Activated CD8-positive, alpha-beta memory T cell treated with anti-CD3 and anti-CD28 coated beads, Interleukin-2, amount 10 ng/mL, durations not matched to agents 7 days and 5 days (primary cell): Measurements from ENCODE around the gene KRT5. TPM values are rescaled to one million over a fixed set of nuclear protein-coding genes. Genes with fewer than 3 reads are reported as not detected.
A peak's percentile ranks its signal among the peaks of the same experiment; 100 is the strongest.

Experiments
- ATAC-seq: fragments of 150-1000 bp; cut with Tn5 transposase; one replicate; pipeline ENCODE4 v1.10.0; 2021; ENCODE audit warnings: moderate library complexity
- CTCF ChIA-PET: fragments of 350-600 bp; sonication (Branson Sonifier 250); formaldehyde crosslinking; loops from one replicate; lab custom pipeline; 2021; ENCODE audit warnings: antibody characterized with exemption; lab: Charles Lee
- DNase-seq: peaks from one replicate; pipeline ENCODE4 v3.0.0-alpha.2; 2020
- H3K27ac Mint-ChIP-seq: one replicate; pipeline ENCODE4 v1.8.0; 2021; ENCODE audit warnings: mild to moderate bottlenecking, mixed read lengths
- H3K27me3 Mint-ChIP-seq: one replicate; pipeline ENCODE4 v1.8.0; 2021; ENCODE audit warnings: mixed read lengths
- H3K36me3 Mint-ChIP-seq: one replicate; pipeline ENCODE4 v1.8.0; 2021; ENCODE audit warnings: mild to moderate bottlenecking, mixed read lengths
- H3K4me1 Mint-ChIP-seq: one replicate; pipeline ENCODE4 v1.8.0; 2021; ENCODE audit warnings: mixed read lengths
- H3K4me3 Mint-ChIP-seq: one replicate; pipeline ENCODE4 v1.8.0; 2021; ENCODE audit warnings: mild to moderate bottlenecking, moderate library complexity, mixed read lengths
- H3K9me3 Mint-ChIP-seq: one replicate; pipeline ENCODE4 v1.8.0; 2022; ENCODE audit warnings: low read depth, mixed read lengths
- total RNA-seq, 2 experiments: library from RNA; stranded (reverse); gene quantifications; one replicate each; pipeline ENCODE4 v1.2.3, GENCODE V29; 2021

KRT5 gene
- total RNA-seq: not detected

DNA sequence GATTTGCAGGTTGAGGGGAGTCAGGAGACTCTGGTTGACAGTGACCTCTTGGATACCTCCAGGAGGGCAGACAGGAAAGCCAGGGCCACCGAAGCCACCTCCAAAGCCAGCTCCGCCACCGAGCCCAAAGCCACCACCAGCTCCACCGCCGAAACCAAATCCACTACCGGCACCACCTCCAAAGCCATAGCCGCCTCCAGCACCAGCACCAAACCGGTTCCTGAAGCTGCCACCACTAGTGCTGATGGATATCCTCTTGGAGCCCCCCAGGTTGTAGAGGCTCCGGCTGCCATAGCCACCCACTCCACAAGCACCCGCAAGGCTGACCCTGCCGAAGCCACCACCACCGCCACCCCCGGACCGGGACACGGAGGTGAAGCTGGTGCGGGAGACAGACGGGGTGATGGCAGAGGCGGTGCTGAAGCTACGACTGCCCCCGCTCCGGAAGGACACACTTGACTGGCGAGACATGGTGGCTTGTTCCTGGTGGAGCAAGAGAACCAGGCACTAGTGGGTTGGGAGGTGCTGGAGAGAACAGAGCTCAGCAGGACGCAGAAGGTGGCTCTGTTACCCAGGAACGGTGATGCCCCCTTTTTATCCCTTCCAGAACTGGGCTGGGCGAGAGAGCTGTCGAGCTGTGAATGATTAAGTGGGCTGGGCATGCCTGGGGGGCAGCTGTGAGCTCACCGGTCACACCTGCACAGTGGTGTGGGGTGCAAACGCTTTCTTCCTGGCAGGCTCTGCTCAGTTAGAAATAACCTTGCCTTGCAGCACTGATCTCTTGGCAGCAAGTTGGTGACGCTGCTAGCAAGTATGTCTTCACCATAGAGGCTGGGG is at the start of gene KRT5:
KRT5 (minus strand) TSS at position 569 of the 837 bp plus-strand sequence; CDS start at position 471, 98 bp downstream.
- no peaks in the 10 kb centered on the region for H3K36me3 Mint-ChIP-seq
- H3K27ac Mint-ChIP-seq: no peak within 1 kb of the TSS
- peaks cover 16% of the 10 kb centered on the region for H3K27me3 Mint-ChIP-seq
- CTCF ChIA-PET: interaction anchor here (1.3 kb wide), 1 partner anchor 13 kb away, joined by 3 read pairs; no protein-coding TSS in a partner anchor
- no peak within 1 kb of the TSS for H3K4me3 Mint-ChIP-seq
- DNase-seq (peak; percentile 34), ATAC-seq (no peak)
- no peaks in the 10 kb centered on the region for H3K4me1 Mint-ChIP-seq
- no peaks in the 10 kb centered on the region for H3K9me3 Mint-ChIP-seq

DNA sequence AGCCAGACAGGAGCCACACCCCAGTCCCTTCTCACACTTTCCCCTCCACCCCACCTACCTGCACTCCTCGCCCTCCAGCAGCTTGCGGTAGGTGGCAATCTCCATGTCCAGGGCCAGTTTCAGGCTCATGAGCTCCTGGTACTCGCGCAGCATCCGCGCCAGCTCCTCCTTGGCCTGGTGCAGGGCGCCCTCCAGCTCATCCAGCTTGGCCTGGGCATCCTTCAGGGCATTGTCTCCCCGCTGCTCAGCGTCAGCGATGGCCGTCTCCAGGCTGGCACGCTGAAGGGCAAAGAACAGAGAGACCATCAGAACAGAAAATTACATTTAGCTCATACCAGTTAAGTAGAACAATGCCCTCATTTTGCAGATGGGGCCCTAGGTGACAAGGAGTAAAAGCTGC is 47.9 kb upstream of the KRT5 start:
- Mint-ChIP-seq H3K27me3 (peaks cover 28% of the 10 kb centered on the region), H3K36me3 (no peaks in the 10 kb centered on the region), H3K27ac (no peak overlapping the region), H3K9me3 (no peaks in the 10 kb centered on the region), H3K4me1 (no peaks in the 10 kb centered on the region), H3K4me3 (no peak overlapping the region)
- CTCF ChIA-PET: no interaction called here
- ATAC-seq (no peak), DNase-seq (no peak)

DNA sequence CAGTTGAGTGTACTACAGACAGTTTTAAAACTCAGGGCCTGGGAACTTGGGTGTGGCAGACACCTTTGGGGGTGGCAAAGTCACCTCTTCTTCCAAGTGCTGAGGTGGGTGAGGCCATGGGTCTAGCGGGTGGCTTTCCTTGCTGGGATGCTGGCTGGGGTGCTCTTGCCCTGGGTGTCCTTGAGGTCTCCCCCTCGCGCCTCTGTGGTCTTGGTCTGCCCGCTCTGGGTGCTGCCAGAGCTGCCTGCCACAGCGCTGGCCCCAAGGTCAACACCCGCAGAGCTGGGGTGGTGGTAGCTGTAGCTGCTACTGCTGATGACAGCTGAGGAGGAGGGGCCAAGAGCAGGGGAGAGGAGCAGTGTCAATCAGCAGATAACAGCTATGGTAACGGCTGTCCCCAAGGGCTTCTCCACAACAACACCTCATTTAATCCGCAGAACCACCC is 46.7 kb upstream of the KRT5 start:
- Mint-ChIP-seq H3K4me1 (no peaks in the 10 kb centered on the region), H3K27ac (no peak overlapping the region), H3K9me3 (no peaks in the 10 kb centered on the region), H3K4me3 (no peak overlapping the region), H3K27me3 (peaks cover 28% of the 10 kb centered on the region), H3K36me3 (no peaks in the 10 kb centered on the region)
- no peak for ATAC-seq
- DNase-seq: peak; percentile 49
- CTCF ChIA-PET: interaction anchor here (1.2 kb wide), 1 partner anchor 171 kb away, joined by 4 read pairs; no protein-coding TSS in a partner anchor

DNA sequence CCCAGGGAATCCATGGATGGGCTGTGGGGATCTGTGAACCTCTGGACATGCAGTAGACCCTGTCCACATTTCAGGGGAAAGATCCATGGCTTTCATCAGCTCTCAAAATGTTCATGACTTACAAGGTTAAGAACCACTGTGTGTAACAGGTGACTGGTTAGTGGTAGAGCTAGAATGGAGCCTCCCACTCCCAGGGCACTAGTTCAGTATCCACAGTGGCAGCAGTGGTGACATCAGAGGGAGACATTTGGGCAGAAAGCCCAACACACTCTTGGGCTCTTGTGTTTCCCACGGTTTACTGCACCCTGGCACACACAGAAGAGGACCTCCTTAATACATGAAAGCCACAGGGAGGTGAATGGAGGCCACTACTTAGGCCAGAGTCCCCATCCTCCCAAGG is 44.4 kb upstream of the KRT5 start:
- Mint-ChIP-seq H3K4me1 (no peaks in the 10 kb centered on the region), H3K4me3 (no peak overlapping the region), H3K27ac (no peak overlapping the region), H3K36me3 (no peaks in the 10 kb centered on the region), H3K9me3 (no peaks in the 10 kb centered on the region), H3K27me3 (peaks cover 37% of the 10 kb centered on the region)
- CTCF ChIA-PET: interaction anchor here (1.0 to 1.4 kb wide), 2 partner anchors 10 to 315 kb away, joined by 3 to 4 read pairs; no protein-coding TSS in a partner anchor
- DNase-seq (no peak), ATAC-seq (no peak)

DNA sequence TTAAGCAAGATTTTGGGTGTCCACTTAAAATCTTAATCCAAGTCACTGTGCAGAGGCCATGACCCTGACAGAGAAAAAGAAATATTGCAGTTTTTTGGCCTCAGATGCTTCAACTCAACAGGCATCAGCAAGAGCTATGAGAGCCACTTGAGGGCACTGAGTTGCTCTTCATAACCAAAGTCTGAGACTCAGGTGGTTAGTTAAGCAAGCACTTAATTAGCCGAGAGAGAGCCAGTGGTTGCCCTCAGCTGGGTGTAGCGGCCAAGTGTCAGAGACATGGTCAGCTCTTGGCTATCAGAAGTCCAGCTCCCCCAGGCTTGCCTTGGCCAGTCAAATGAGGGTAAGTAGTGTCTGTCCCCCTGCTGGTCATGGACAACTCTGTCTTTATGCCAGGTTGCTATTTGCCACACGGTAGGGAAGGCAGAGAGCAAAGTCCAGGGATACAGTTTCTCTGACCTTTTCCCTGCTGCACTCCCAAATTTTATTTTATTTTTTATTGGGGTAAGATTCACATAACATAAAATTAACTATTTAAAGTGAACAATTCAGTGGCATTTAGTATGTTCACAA is 41.8 kb upstream of the KRT5 start:
- peaks cover 45% of the 10 kb centered on the region for H3K27me3 Mint-ChIP-seq
- ATAC-seq (no peak), DNase-seq (no peak)
- no peak overlapping the region for H3K4me3 Mint-ChIP-seq
- H3K36me3 Mint-ChIP-seq: no peaks in the 10 kb centered on the region
- no peaks in the 10 kb centered on the region for H3K4me1 Mint-ChIP-seq
- CTCF ChIA-PET: interaction anchor here (1.2 to 1.4 kb wide), 2 partner anchors 24 to 318 kb away, joined by 4 read pairs; no protein-coding TSS in a partner anchor
- no peaks in the 10 kb centered on the region for H3K9me3 Mint-ChIP-seq
- no peak overlapping the region for H3K27ac Mint-ChIP-seq

DNA sequence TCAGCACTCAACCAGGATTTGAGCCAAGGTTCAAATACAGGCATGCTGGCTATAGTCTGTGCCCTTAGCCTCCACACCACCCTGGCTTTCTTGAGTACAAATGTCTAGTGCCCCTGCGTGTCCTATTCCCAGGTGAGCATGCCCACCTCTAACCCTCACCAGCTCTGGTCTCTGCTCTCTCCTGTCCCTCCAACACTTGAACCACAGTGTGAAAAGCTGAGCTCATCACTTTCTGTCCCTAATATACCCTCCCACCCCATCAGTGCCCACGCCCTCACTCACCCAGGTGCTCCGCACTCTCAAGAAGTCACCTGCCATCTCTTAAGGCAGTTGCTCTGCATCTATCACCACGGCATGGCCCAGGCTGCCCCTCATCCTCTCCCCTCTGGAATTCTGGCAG is 39.8 kb upstream of the KRT5 start:
- Mint-ChIP-seq H3K4me3 (no peak overlapping the region), H3K27me3 (peaks cover 47% of the 10 kb centered on the region), H3K27ac (no peak overlapping the region), H3K9me3 (no peaks in the 10 kb centered on the region), H3K4me1 (peaks cover 2% of the 10 kb centered on the region), H3K36me3 (no peaks in the 10 kb centered on the region)
- no peak for DNase-seq
- CTCF ChIA-PET: interaction anchor here (1.4 kb wide), 1 partner anchor 420 kb away, joined by 3 read pairs; no protein-coding TSS in a partner anchor
- no peak for ATAC-seq

DNA sequence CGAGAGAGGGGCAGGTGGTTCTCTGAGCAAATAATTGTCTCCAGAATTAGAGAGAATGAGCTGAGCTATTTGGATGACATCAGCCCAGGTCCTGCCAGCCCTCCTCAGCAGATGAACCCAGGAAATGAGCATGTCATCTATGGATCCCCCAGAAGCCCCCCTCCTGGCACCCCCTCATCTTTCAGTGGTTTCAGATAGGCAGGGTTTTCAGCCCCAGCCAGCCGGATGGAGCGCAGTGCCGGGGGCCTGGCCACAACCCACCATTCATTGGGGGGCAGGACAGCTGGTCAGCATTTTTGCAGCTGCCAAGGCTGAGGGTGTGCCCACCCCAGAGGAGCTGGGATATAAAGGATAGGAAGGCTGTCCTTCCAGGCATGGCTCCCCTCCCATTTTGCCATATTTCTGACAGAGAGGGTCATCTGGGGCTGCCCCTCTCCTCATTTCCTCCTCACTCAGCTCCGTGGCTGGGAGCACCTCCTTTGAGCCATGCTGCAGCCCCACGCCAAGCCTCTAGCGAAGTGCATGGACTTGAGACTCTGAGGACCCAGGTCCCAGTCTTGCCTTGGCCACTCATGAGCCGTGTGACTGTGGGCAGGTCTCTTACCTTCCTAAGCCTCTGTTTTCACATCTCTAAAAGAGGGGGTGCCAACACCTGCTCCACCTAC is 38.7 kb upstream of the KRT5 start:
- ATAC-seq: no peak
- DNase-seq: no peak
- no peak overlapping the region for H3K4me3 Mint-ChIP-seq
- H3K27me3 Mint-ChIP-seq: peaks cover 49% of the 10 kb centered on the region
- CTCF ChIA-PET: interaction anchor here (1.4 kb wide), 1 partner anchor 422 kb away, joined by 3 read pairs; no protein-coding TSS in a partner anchor
- H3K27ac Mint-ChIP-seq: no peak overlapping the region
- no peaks in the 10 kb centered on the region for H3K9me3 Mint-ChIP-seq
- H3K4me1 Mint-ChIP-seq: peaks cover 2% of the 10 kb centered on the region
- H3K36me3 Mint-ChIP-seq: no peaks in the 10 kb centered on the region

DNA sequence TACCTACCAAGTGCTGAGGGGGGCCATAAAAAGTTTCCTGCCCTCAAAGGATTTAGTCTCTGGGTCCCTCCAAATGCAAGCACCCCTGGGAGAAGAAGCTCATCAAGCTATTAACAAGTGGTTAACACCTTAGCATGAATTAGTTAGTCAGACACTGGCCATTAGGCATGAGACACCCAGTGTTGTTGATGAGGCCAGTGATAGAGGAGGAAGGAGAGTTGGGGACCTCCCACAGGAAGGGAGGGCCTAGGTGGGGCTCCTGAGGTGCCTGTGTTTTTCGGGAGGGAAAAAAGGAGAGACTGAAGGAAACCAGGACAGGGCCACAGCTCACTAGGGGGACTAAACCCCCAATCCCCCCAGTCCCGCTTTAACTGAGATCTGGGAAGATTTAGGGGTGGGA is 37.3 kb upstream of the KRT5 start:
- Mint-ChIP-seq H3K9me3 (no peaks in the 10 kb centered on the region), H3K27ac (no peak overlapping the region), H3K36me3 (no peaks in the 10 kb centered on the region), H3K4me1 (peaks cover 2% of the 10 kb centered on the region), H3K4me3 (no peak overlapping the region), H3K27me3 (peaks cover 44% of the 10 kb centered on the region)
- CTCF ChIA-PET: no interaction called here
- no peak for DNase-seq
- no peak for ATAC-seq

DNA sequence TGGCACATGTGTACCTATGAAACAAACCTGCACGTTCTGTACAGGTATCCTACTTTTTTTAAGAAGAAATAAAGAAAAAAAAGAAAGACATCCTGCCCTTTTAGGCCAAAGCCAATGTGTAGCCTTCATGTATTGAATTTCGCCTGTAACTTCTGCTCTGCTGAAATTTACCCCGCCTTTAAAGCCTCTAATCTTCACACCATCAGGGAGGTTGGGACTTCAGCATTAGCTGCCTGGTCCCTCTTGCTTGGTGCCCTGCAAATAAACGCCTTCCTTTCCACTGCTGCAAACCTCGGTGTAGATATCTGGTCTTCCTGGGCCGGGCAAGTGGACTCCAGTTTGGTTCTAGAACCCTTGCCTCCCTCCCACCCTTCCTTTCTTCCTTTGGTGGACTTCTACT is 35.4 kb upstream of the KRT5 start:
- H3K4me1 Mint-ChIP-seq: peaks cover 2% of the 10 kb centered on the region
- no peak overlapping the region for H3K27ac Mint-ChIP-seq
- ATAC-seq (no peak), DNase-seq (no peak)
- no peak overlapping the region for H3K4me3 Mint-ChIP-seq
- H3K9me3 Mint-ChIP-seq: no peaks in the 10 kb centered on the region
- H3K27me3 Mint-ChIP-seq: peaks cover 45% of the 10 kb centered on the region
- H3K36me3 Mint-ChIP-seq: no peaks in the 10 kb centered on the region
- CTCF ChIA-PET: interaction anchor here (1.0 kb wide), 1 partner anchor 324 kb away, joined by 3 read pairs; no protein-coding TSS in a partner anchor

DNA sequence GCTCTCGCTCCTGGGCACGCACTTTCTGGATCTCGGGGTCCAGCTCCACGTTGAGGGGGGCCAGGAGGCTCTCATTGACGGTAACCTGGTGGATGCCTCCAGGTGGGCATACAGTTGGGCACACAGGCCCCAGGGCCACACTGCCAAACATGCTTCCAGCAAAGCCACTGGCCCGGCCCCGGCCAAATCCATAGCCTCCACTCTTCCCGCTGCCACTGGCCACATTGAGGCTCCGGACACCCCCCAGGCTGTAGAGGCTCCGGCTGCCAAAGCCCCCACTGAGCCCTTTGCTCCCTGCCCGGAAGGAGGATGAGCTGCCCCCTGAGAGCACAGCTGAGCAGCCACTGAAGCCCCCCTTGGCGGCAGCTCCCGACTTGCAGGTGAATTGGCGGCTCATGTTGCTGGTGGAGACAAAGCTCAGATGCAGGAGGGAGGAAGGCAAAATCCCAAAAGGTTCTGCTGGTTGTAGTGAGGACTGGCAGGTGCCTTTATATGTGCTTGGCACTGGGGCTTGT is 32.5 kb upstream of the KRT5 start, which contains the start of gene KRT71:
KRT71 (minus strand) TSS at position 465 of the 515 bp plus-strand sequence; CDS start at position 397, 68 bp downstream.
- H3K4me1 Mint-ChIP-seq: peaks cover 2% of the 10 kb centered on the region
- no peak within 1 kb of the TSS for H3K27ac Mint-ChIP-seq
- H3K36me3 Mint-ChIP-seq: no peaks in the 10 kb centered on the region
- DNase-seq: no peak
- CTCF ChIA-PET: no interaction called here
- H3K4me3 Mint-ChIP-seq: no peak within 1 kb of the TSS
- ATAC-seq: no peak
- peaks cover 32% of the 10 kb centered on the region for H3K27me3 Mint-ChIP-seq
- H3K9me3 Mint-ChIP-seq: no peaks in the 10 kb centered on the region

DNA sequence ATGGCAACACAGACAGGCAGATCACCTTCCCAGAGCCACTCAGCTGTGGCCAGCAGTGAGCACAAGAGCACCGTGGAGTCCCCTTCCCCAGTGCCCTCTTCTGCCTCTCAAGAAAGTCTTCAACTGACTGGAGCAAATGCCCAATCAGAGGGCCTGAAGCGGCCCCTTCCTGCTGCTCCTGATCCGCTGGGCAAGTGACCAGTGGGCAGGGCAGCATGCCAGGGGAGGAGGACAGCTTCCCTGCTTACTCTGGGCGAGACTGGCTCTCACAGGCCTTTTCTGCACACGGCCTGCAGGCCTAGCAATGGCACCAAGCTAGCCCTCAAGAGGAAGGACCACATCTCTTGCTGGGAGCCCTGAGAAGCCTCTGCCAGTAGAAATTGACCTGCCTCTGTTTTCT is 31.9 kb upstream of the KRT5 start:
- H3K4me3 Mint-ChIP-seq: no peak overlapping the region
- peaks cover 2% of the 10 kb centered on the region for H3K4me1 Mint-ChIP-seq
- CTCF ChIA-PET: no interaction called here
- no peak overlapping the region for H3K27ac Mint-ChIP-seq
- no peaks in the 10 kb centered on the region for H3K9me3 Mint-ChIP-seq
- no peak for DNase-seq
- ATAC-seq: no peak
- H3K27me3 Mint-ChIP-seq: peaks cover 32% of the 10 kb centered on the region
- H3K36me3 Mint-ChIP-seq: no peaks in the 10 kb centered on the region

DNA sequence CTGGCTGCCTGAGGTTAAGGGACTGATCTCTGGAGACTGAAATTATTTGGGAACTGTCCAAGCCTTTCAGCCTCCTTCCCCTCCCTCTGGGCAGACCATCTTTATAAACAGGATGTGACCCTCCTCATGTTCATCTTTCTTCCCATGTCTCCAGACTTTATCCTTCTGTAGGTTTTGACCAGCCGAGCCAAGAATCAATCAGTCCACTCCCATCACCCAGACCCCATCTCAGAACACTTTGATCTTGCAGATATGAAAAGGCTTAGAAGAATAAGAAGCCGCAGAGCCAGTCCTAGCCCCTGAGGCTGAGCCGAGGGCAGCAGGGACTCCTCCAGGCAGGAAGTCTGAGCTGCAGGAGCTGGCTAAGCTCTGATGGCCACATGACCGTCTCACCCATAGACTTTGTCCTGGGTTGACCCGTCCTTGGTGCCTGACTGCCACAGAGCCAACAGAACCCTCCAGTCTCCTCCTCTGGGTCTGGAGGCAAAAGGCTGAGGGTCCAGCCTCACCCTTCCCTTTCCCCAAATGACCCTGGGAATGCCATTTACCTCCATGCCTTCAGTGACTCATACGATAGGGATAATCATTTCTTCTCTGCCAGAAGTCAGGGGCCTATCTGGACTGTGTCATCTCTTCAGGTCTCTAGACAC is 31.1 kb upstream of the KRT5 start:
- Mint-ChIP-seq H3K27ac (no peak overlapping the region), H3K4me1 (peaks cover 2% of the 10 kb centered on the region), H3K9me3 (no peaks in the 10 kb centered on the region), H3K4me3 (no peak overlapping the region), H3K27me3 (peaks cover 30% of the 10 kb centered on the region), H3K36me3 (no peaks in the 10 kb centered on the region)
- ATAC-seq: no peak
- CTCF ChIA-PET: no interaction called here
- DNase-seq: no peak

DNA sequence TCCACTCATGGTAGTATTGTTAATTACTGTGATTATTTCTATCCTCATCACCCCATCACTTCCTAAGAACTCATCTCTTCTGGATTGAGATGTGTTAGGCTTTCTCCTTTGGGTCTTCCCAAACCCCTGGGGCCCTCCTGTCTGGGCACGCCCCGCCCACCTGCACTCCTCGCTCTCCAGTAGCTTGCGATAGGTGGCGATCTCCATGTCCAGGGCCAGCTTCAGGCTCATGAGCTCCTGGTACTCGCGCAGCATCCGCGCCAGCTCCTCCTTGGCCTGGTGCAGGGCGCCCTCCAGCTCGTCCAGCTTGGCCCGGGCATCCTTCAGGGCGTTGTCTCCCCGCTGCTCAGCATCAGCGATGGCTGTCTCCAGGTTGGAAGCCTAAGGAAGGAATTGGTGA is 25.9 kb upstream of the KRT5 start:
- Mint-ChIP-seq H3K27ac (no peak overlapping the region), H3K4me3 (no peak overlapping the region), H3K9me3 (no peaks in the 10 kb centered on the region), H3K36me3 (no peaks in the 10 kb centered on the region), H3K4me1 (peaks cover 6% of the 10 kb centered on the region), H3K27me3 (peaks cover 9% of the 10 kb centered on the region)
- ATAC-seq (no peak), DNase-seq (no peak)
- CTCF ChIA-PET: no interaction called here
